ENCODE results near the gene PTBP3.

GRCh38 chr9:112341730-112342129 is 8.3 kb upstream of the PTBP3 start:
- TF ChIP-seq ZNF670 (CRISPR knock-in tag; IDR thresholded peaks at IDR 0.05; ENCODE audit: borderline replicate concordance) (no peak), ZNF501 (CRISPR knock-in tag; IDR thresholded peaks at IDR 0.05) (no peak), RELA (CRISPR knock-in tag; IDR thresholded peaks at IDR 0.05) (no peak), HNF4A (CRISPR knock-in tag; IDR thresholded peaks at IDR 0.05) (no peak), HMGXB4 (CRISPR knock-in tag; IDR thresholded peaks at IDR 0.05; ENCODE audit: borderline replicate concordance in 1 of 2, low read depth in 1 of 2) (no peak), MXI1 (IDR thresholded peaks at IDR 0.05; ENCODE audit: borderline replicate concordance, low read depth, low read length) (no peak), ZNF597 (CRISPR knock-in tag; IDR thresholded peaks at IDR 0.05) (no peak), CTCF (CRISPR knock-in tag; IDR thresholded peaks at IDR 0.05) (no peak), DBP (CRISPR knock-in tag; IDR thresholded peaks at IDR 0.05; ENCODE audit: not compliant biosample characterization) (no peak)
